Panc1 (cell line): Measurements from ENCODE around the gene LCE3B. TPM values are rescaled to one million over a fixed set of nuclear protein-coding genes. Genes with fewer than 3 reads are reported as not detected.

Experiments used
- ATAC-seq: fragments of 200-7000 bp; cut with Tn5 transposase; 2 replicates; pipeline ENCODE4 v1.9.1; 2020; ENCODE audit warnings: mild to moderate bottlenecking, moderate library complexity
- BruUV-seq: library from RNA; stranded (reverse); fragments of 400-500 nt; replicated peaks from 2 replicates; lab custom pipeline; 2021; lab: Mats Ljungman, UMichigan
- CTCF ChIA-PET: fragments of 300-600 bp; sonication (Branson Sonifier 250); formaldehyde crosslinking; loops from one replicate; lab custom pipeline; 2022; ENCODE audit warnings: antibody characterized with exemption; lab: Charles Lee
- POLR2A ChIA-PET: fragments of 300-600 bp; sonication (Branson Sonifier 250); formaldehyde crosslinking; loops from one replicate; lab custom pipeline; 2022; ENCODE audit warnings: antibody characterized with exemption; lab: Charles Lee
- DNase-seq: peaks from one replicate; pipeline ENCODE4 v3.0.0-alpha.2; 2010; ENCODE audit warnings: low read depth, low spot score
- H3K27ac ChIP-seq: 2 replicates; pipeline ENCODE4 v1.5.1; 2011; ENCODE audit warnings: mild to moderate bottlenecking, low read length, inconsistent platforms
- H3K27me3 ChIP-seq: fragments of 200-500 bp; sonication (Bioruptor generic); 2 replicates; pipeline ENCODE4 v1.6.0; 2014; ENCODE audit warnings: low read length, inconsistent platforms; ENCODE audit not compliant: control insufficient read depth, insufficient read depth
- H3K36me3 ChIP-seq: fragments of 200-500 bp; sonication (Bioruptor generic); 2 replicates; pipeline ENCODE4 v1.5.1; 2014; ENCODE audit warnings: inconsistent platforms, mild to moderate bottlenecking, low read length, moderate library complexity; ENCODE audit not compliant: control insufficient read depth, insufficient read depth
- H3K4me1 ChIP-seq: 2 replicates; pipeline ENCODE4 v1.5.1; 2011; ENCODE audit warnings: inconsistent platforms, mild to moderate bottlenecking, low read length, moderate library complexity; ENCODE audit not compliant: control insufficient read depth, insufficient read depth
- H3K4me3 ChIP-seq, 2 experiments: 2 replicates each; pipeline ENCODE4 v1.5.1; 2011 to 2012; ENCODE audit warnings: low read depth in 2 of 2, low read length in 2 of 2, mild to moderate bottlenecking in 2 of 2, inconsistent platforms in 1 of 2, moderate library complexity in 1 of 2
- H3K9me3 ChIP-seq: fragments of 200-500 bp; sonication (Bioruptor generic); 2 replicates; pipeline ENCODE4 v1.5.1; 2014; ENCODE audit warnings: low read depth, mild to moderate bottlenecking, inconsistent platforms, low read length, moderate library complexity; ENCODE audit not compliant: control insufficient read depth, insufficient read depth
- CTCF ChIP-seq: fragments of 450-650 bp; IDR thresholded peaks from 2 replicates; pipeline ENCODE4 v1.5.1; 2017; ENCODE audit warnings: mild to moderate bottlenecking
- POLR2AphosphoS5 ChIP-seq: IDR thresholded peaks from 2 replicates; pipeline ENCODE4 v1.6.1; 2012; ENCODE audit warnings: mild to moderate bottlenecking, low read depth, low read length, moderate library complexity
- REST ChIP-seq, 2 experiments: IDR thresholded peaks; 2 replicates each; pipeline ENCODE4 v1.6.1; 2011 to 2012; ENCODE audit warnings: low read depth in 2 of 2, control low read depth in 1 of 2, low read length in 1 of 2, mild to moderate bottlenecking in 1 of 2, moderate library complexity in 1 of 2; ENCODE audit not compliant: insufficient read depth in 1 of 2
- SIN3A ChIP-seq: IDR thresholded peaks from 2 replicates; pipeline ENCODE4 v1.6.1; 2012; ENCODE audit warnings: low read depth, mild to moderate bottlenecking, low read length, moderate library complexity, borderline replicate concordance; ENCODE audit not compliant: insufficient read depth
- TCF7L2 ChIP-seq: IDR thresholded peaks from 2 replicates; pipeline ENCODE4 v1.6.1; 2011; ENCODE audit warnings: mild to moderate bottlenecking, low read depth, low read length, inconsistent platforms
- in situ Hi-C: cut with HindIII; loops from 2 replicates; pipeline ENCODE4 v1.10.0; 2016; ENCODE audit warnings: low sequenced_read_pairs, low pct_unique_long_range_greater_than_20kb
- intact Hi-C: fragments of 100-400 bp; cut with micrococcal nuclease; formaldehyde crosslinking; loops from one replicate; pipeline ENCODE4 v1.10.0; 2022; ENCODE audit not compliant: unreplicated experiment
- total RNA-seq: library from RNA; stranded (reverse); gene quantifications from one replicate; pipeline ENCODE4 v1.2.1, GENCODE V29; 2021; ENCODE audit not compliant: unreplicated experiment

The LCE3B gene
- total RNA-seq, 1 experiment from 2014 or later, result not detected

- ChIA-PET CTCF (no interaction called here), POLR2A (no interaction called here)
- in situ Hi-C loops (no loop called here), intact Hi-C loops (loop anchor here (5.0 to 10.0 kb wide), 2 partner anchors 211 to 568 kb away; no protein-coding TSS in a partner anchor)
- ATAC-seq (no peak), DNase-seq (no peak)
- no peak overlapping the region for H3K27ac ChIP-seq
- H3K36me3 ChIP-seq, result no peaks in the 10 kb centered on the region
- H3K4me3 ChIP-seq, result no peak overlapping the region
- H3K27me3 ChIP-seq, result peaks cover 9% of the 10 kb centered on the region
- no peak for TF ChIP-seq POLR2AphosphoS5
- no peak for TF ChIP-seq REST (IDR thresholded peaks at IDR 0.05; ENCODE audit: insufficient read depth in 1 of 2, low read depth in 2 of 2, low read length in 1 of 2)
- no peak for TF ChIP-seq TCF7L2
- TF ChIP-seq CTCF, result no peak
- no peak for TF ChIP-seq SIN3A
- H3K4me1 ChIP-seq, result no peaks in the 10 kb centered on the region
- no peaks in the 10 kb centered on the region for H3K9me3 ChIP-seq
- BruUV-seq, result no TSS peak
These were observed 42.8 kb downstream of the LCE3B start for GRCh38 chr1:152656459-152656858.

- H3K36me3 ChIP-seq, result no peaks in the 10 kb centered on the region
- BruUV-seq, result no TSS peak
- CTCF ChIA-PET, result no interaction called here
- H3K27me3 ChIP-seq, result peaks cover 10% of the 10 kb centered on the region
- in situ Hi-C loops, result no loop called here
- H3K4me1 ChIP-seq, result no peaks in the 10 kb centered on the region
- no peak overlapping the region for H3K4me3 ChIP-seq
- ATAC-seq (no peak), DNase-seq (no peak)
- POLR2A ChIA-PET, result no interaction called here
- TF ChIP-seq SIN3A (no peak), CTCF (no peak), TCF7L2 (no peak), REST (IDR thresholded peaks at IDR 0.05; ENCODE audit: insufficient read depth in 1 of 2, low read depth in 2 of 2, low read length in 1 of 2) (no peak), POLR2AphosphoS5 (no peak)
- H3K9me3 ChIP-seq, result no peaks in the 10 kb centered on the region
- intact Hi-C loops, result loop anchor here (5.0 to 10.0 kb wide), 2 partner anchors 210 to 567 kb away; no protein-coding TSS in a partner anchor
- no peak overlapping the region for H3K27ac ChIP-seq
These were observed 44.1 kb downstream of the LCE3B start for GRCh38 chr1:152657677-152658076.
